HEK293 (cell line): ENCODE results near the gene MFAP5.
A peak's percentile ranks its signal among the peaks of the same experiment; 100 is the strongest.

Experiments
- CTCF ChIA-PET: fragments of 350-600 bp; formaldehyde crosslinking; extraction: SDS; loops from one replicate; lab custom pipeline; 2021; ENCODE audit warnings: antibody characterized with exemption; lab: Yijun Ruan, JAX
- POLR2A ChIA-PET: fragments of 300-600 bp; formaldehyde crosslinking; extraction: SDS; loops from one replicate; lab custom pipeline; 2020; ENCODE audit warnings: antibody characterized with exemption, inconsistent platforms; lab: Yijun Ruan, JAX
- H3K27ac ChIP-seq: fragments of 200-500 bp; sonication (Bioruptor generic); 2 replicates; pipeline ENCODE4 v1.5.1; 2014; ENCODE audit warnings: low read depth, low read length, control low read depth, inconsistent platforms; ENCODE audit errors: extremely low read depth
- H3K36me3 ChIP-seq, 2 experiments: fragments of 200-500 bp in 1 of 2; sonication (Bioruptor generic) in 1 of 2; 1 replicate in 1 of 2; 2 replicates in 1 of 2; pipeline ENCODE4 v1.5.1; 2014 to 2017; ENCODE audit warnings: inconsistent platforms in 2 of 2, low read length in 2 of 2; ENCODE audit not compliant: control insufficient read depth in 2 of 2, insufficient read depth in 1 of 2
- H3K4me1 ChIP-seq: fragments of 200-500 bp; sonication (Bioruptor generic); 2 replicates; pipeline ENCODE4 v1.5.1; 2014; ENCODE audit warnings: mild to moderate bottlenecking, low read length, inconsistent platforms; ENCODE audit not compliant: control insufficient read depth, insufficient read depth
- H3K4me3 ChIP-seq: 2 replicates; pipeline ENCODE4 v1.5.1; 2011; ENCODE audit warnings: low read depth, mild to moderate bottlenecking, control low read depth, low read length, moderate library complexity
- H3K9me3 ChIP-seq: fragments of 200-500 bp; sonication (Bioruptor generic); 2 replicates; pipeline ENCODE4 v1.5.1; 2014; ENCODE audit warnings: low read depth, low read length, inconsistent platforms; ENCODE audit not compliant: control insufficient read depth, insufficient read depth
- EGR2 ChIP-seq: fragments of 450-650 bp; formaldehyde crosslinking; IDR thresholded peaks from 2 replicates; pipeline ENCODE4 v1.5.1; 2016; ENCODE audit warnings: low read depth, missing biosample characterization, missing genetic modification characterization
- OSR2 ChIP-seq: fragments of 450-650 bp; formaldehyde crosslinking; IDR thresholded peaks from 2 replicates; pipeline ENCODE4 v1.5.1; 2016; ENCODE audit warnings: missing biosample characterization, missing genetic modification characterization
- PRDM1 ChIP-seq: fragments of 450-650 bp; formaldehyde crosslinking; IDR thresholded peaks from 2 replicates; pipeline ENCODE4; 2016; ENCODE audit warnings: missing biosample characterization, missing genetic modification characterization
- TCF7L2 ChIP-seq: IDR thresholded peaks from 2 replicates; pipeline ENCODE4 v1.6.1; 2011; ENCODE audit warnings: low read depth, mild to moderate bottlenecking, inconsistent platforms, low read length, moderate library complexity, borderline replicate concordance
- TRIM28 ChIP-seq: IDR thresholded peaks from 2 replicates; pipeline ENCODE4 v1.6.1; 2011; ENCODE audit warnings: low read length, control low read depth, borderline replicate concordance
- WT1 ChIP-seq: fragments of 450-650 bp; formaldehyde crosslinking; IDR thresholded peaks from 2 replicates; pipeline ENCODE4 v1.5.1; 2016; ENCODE audit warnings: missing biosample characterization, missing genetic modification characterization
- ZBTB17 ChIP-seq: fragments of 450-650 bp; formaldehyde crosslinking; IDR thresholded peaks from 2 replicates; pipeline ENCODE4 v1.5.1; 2016; ENCODE audit warnings: missing biosample characterization, missing genetic modification characterization
- ZBTB20 ChIP-seq: fragments of 450-650 bp; formaldehyde crosslinking; IDR thresholded peaks from 2 replicates; pipeline ENCODE4 v1.5.1; 2016; ENCODE audit warnings: missing biosample characterization, missing genetic modification characterization
- ZEB2 ChIP-seq: fragments of 450-650 bp; formaldehyde crosslinking; IDR thresholded peaks from 2 replicates; pipeline ENCODE4 v1.5.1; 2016; ENCODE audit warnings: missing biosample characterization, missing genetic modification characterization
- ZFHX2 ChIP-seq: fragments of 450-650 bp; formaldehyde crosslinking; conservative IDR thresholded peaks from 2 replicates; pipeline ENCODE4 v1.5.1; 2016; ENCODE audit warnings: missing biosample characterization, missing genetic modification characterization
- ZNF184 ChIP-seq: fragments of 450-650 bp; IDR thresholded peaks from 2 replicates; pipeline ENCODE4 v1.5.1; 2018; ENCODE audit warnings: missing biosample characterization, mild to moderate bottlenecking, missing genetic modification characterization
- ZNF19 ChIP-seq: fragments of 450-650 bp; formaldehyde crosslinking; IDR thresholded peaks from 2 replicates; pipeline ENCODE4; 2016; ENCODE audit warnings: missing biosample characterization, missing genetic modification characterization, low read depth
- ZNF26 ChIP-seq: fragments of 450-650 bp; formaldehyde crosslinking; IDR thresholded peaks from 2 replicates; pipeline ENCODE4 v1.5.1; 2016; ENCODE audit warnings: missing biosample characterization, missing genetic modification characterization
- ZNF335 ChIP-seq: fragments of 450-650 bp; formaldehyde crosslinking; conservative IDR thresholded peaks from 2 replicates; pipeline ENCODE4 v1.5.1; 2016; ENCODE audit warnings: missing biosample characterization, missing genetic modification characterization
- ZNF514 ChIP-seq: fragments of 450-650 bp; formaldehyde crosslinking; IDR thresholded peaks from 2 replicates; pipeline ENCODE4 v1.5.1; 2016; ENCODE audit warnings: missing biosample characterization, missing genetic modification characterization
- ZNF548 ChIP-seq: fragments of 450-650 bp; formaldehyde crosslinking; IDR thresholded peaks from 2 replicates; pipeline ENCODE4 v1.5.1; 2016; ENCODE audit warnings: missing biosample characterization, missing genetic modification characterization
- ZNF549 ChIP-seq: fragments of 450-650 bp; IDR thresholded peaks from 2 replicates; pipeline ENCODE4 v1.5.1; 2018; ENCODE audit warnings: missing biosample characterization, missing genetic modification characterization, mild to moderate bottlenecking, inconsistent platforms, moderate library complexity
- ZNF600 ChIP-seq: fragments of 450-650 bp; formaldehyde crosslinking; IDR thresholded peaks from 2 replicates; pipeline ENCODE4 v1.5.1; 2016; ENCODE audit warnings: missing biosample characterization, missing genetic modification characterization
- ZNF654 ChIP-seq: fragments of 450-650 bp; formaldehyde crosslinking; IDR thresholded peaks from 2 replicates; pipeline ENCODE4 v1.5.1; 2016; ENCODE audit warnings: low read depth, missing biosample characterization, missing genetic modification characterization
- ZNF664 ChIP-seq: fragments of 450-650 bp; formaldehyde crosslinking; IDR thresholded peaks from 2 replicates; pipeline ENCODE4 v1.5.1; 2016; ENCODE audit warnings: missing biosample characterization, missing genetic modification characterization
- ZSCAN30 ChIP-seq: fragments of 450-650 bp; IDR thresholded peaks from 2 replicates; pipeline ENCODE4 v1.5.1; 2018; ENCODE audit warnings: missing biosample characterization, mild to moderate bottlenecking, missing genetic modification characterization, moderate library complexity
- TF ChIP-seq, protein P1 (sequence below): fragments of 450-650 bp; formaldehyde crosslinking; IDR thresholded peaks from 2 replicates; pipeline ENCODE4 v1.5.1; 2017; ENCODE audit warnings: missing biosample characterization, missing genetic modification characterization
- TF ChIP-seq, protein P2 (sequence below): fragments of 450-650 bp; formaldehyde crosslinking; IDR thresholded peaks from 2 replicates; pipeline ENCODE4 v1.5.1; 2016; ENCODE audit warnings: missing biosample characterization, missing genetic modification characterization

Gene MFAP5

GRCh38 chr12:8696442-8697090 lies 33.9 kb upstream of the MFAP5 start:
- CTCF ChIA-PET, result no interaction called here
- Histone ChIP-seq H3K9me3 (no peaks in the 10 kb centered on the region), H3K36me3 (peaks cover 0 to 4% of the 10 kb centered on the region in 2 experiments; a peak in 1 of 3 replicates), H3K4me1 (peaks cover 23% of the 10 kb centered on the region), H3K27ac (peak overlapping the region; percentile 94; the same call in 1 of the 2 replicates), H3K4me3 (no peak overlapping the region)
- POLR2A ChIA-PET, result interaction anchor here (1.5 to 2.4 kb wide), 2 partner anchors 9 to 42 kb away, joined by 4 to 19 read pairs; no protein-coding TSS in a partner anchor
- TF ChIP-seq ZNF549 (tag by site-specific recombination) (no peak), PRDM1 (tag by site-specific recombination) (peak; percentile 24; the same call in 1 of the 2 replicates), ZNF664 (tag by site-specific recombination) (peak; percentile 66; the same call in 1 of the 2 replicates), ZNF26 (no peak), WT1 (tag by site-specific recombination) (0 out of 2 replicates have a peak, but pooled peaks have one; percentile 13), ZNF184 (tag by site-specific recombination) (no peak), ZNF514 (tag by site-specific recombination) (no peak)

DNA sequence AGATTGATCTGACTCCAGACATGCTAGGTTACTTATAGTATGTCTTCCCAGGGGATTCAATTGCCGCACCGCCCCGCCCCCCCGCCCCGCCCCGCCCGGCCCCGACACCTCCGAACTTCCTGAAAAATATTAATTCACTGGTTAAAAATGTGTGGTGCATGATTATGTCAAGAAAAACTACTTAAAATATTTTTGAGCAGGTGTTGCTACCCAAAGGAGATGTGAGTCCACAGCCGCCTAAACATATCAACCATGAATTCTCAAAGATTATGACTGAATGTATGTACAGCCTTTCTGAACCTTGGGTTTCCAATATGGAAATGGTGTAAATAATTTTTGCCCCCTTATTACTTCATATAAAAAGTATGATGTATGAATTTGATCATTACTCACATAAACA lies 32.5 kb upstream of the MFAP5 start:
- POLR2A ChIA-PET, result interaction anchor here (0.7 kb wide), 1 partner anchor 152 kb away, joined by 5 read pairs; no protein-coding TSS in a partner anchor
- peaks cover 22% of the 10 kb centered on the region for H3K4me1 ChIP-seq
- H3K27ac ChIP-seq, result no peak overlapping the region
- no peak overlapping the region for H3K4me3 ChIP-seq
- no peaks in the 10 kb centered on the region for H3K36me3 ChIP-seq
- CTCF ChIA-PET, result interaction anchor here (2.0 kb wide), 1 partner anchor 196 kb away, joined by 6 read pairs; no protein-coding TSS in a partner anchor
- TF ChIP-seq ZFHX2 (tag by site-specific recombination), result no peak
- no peak for TF ChIP-seq ZNF19 (tag by site-specific recombination)
- no peak for TF ChIP-seq TCF7L2
- TF ChIP-seq, protein P1, sequence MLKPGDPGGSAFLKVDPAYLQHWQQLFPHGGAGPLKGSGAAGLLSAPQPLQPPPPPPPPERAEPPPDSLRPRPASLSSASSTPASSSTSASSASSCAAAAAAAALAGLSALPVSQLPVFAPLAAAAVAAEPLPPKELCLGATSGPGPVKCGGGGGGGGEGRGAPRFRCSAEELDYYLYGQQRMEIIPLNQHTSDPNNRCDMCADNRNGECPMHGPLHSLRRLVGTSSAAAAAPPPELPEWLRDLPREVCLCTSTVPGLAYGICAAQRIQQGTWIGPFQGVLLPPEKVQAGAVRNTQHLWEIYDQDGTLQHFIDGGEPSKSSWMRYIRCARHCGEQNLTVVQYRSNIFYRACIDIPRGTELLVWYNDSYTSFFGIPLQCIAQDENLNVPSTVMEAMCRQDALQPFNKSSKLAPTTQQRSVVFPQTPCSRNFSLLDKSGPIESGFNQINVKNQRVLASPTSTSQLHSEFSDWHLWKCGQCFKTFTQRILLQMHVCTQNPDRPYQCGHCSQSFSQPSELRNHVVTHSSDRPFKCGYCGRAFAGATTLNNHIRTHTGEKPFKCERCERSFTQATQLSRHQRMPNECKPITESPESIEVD, result no peak
- TF ChIP-seq, all 188 proteins: peak for 0
- H3K9me3 ChIP-seq, result no peaks in the 10 kb centered on the region

- TF ChIP-seq ZBTB20 (tag by site-specific recombination) (peak; percentile 90), ZNF335 (tag by site-specific recombination) (0 out of 2 replicates have a peak, but pooled peaks have one; percentile 15), OSR2 (tag by site-specific recombination) (peak; percentile 63; the same call in 1 of the 2 replicates), PRDM1 (tag by site-specific recombination) (peak; percentile 45; the same call in 1 of the 2 replicates), ZSCAN30 (tag by site-specific recombination) (0 out of 2 replicates have a peak, but pooled peaks have one; percentile 32), ZEB2 (no peak), ZNF654 (tag by site-specific recombination) (0 out of 2 replicates have a peak, but pooled peaks have one; percentile 8), ZNF548 (tag by site-specific recombination) (no peak), ZNF600 (tag by site-specific recombination) (0 out of 2 replicates have a peak, but pooled peaks have one; percentile 15), ZBTB17 (tag by site-specific recombination) (peak; percentile 89), TRIM28 (peak; percentile 94), ZFHX2 (tag by site-specific recombination) (peak; percentile 26), EGR2 (tag by site-specific recombination) (peak; percentile 17; the same call in 1 of the 2 replicates)
- TF ChIP-seq, protein P2, sequence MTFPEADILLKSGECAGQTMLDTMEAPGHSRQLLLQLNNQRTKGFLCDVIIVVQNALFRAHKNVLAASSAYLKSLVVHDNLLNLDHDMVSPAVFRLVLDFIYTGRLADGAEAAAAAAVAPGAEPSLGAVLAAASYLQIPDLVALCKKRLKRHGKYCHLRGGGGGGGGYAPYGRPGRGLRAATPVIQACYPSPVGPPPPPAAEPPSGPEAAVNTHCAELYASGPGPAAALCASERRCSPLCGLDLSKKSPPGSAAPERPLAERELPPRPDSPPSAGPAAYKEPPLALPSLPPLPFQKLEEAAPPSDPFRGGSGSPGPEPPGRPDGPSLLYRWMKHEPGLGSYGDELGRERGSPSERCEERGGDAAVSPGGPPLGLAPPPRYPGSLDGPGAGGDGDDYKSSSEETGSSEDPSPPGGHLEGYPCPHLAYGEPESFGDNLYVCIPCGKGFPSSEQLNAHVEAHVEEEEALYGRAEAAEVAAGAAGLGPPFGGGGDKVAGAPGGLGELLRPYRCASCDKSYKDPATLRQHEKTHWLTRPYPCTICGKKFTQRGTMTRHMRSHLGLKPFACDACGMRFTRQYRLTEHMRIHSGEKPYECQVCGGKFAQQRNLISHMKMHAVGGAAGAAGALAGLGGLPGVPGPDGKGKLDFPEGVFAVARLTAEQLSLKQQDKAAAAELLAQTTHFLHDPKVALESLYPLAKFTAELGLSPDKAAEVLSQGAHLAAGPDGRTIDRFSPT (tag by site-specific recombination), result no peak
- Histone ChIP-seq H3K27ac (peak overlapping the region; percentile 2), H3K36me3 (no peaks in the 10 kb centered on the region), H3K4me3 (no peak overlapping the region), H3K4me1 (peaks cover 13% of the 10 kb centered on the region), H3K9me3 (no peaks in the 10 kb centered on the region)
- ChIA-PET CTCF (interaction anchor here (0.9 kb wide), 2 partner anchors 11 to 148 kb away, joined by 4 to 5 read pairs; no protein-coding TSS in a partner anchor), POLR2A (interaction anchor here (0.8 kb wide), 1 partner anchor 222 kb away, joined by 3 read pairs; no protein-coding TSS in a partner anchor)
Observed at GRCh38 chr12:8692573-8692972, 29.9 kb upstream of the MFAP5 start.
